UCSD-AML1 (cell line): ENCODE measurements around the gene FAM90A26.
"Not testable (repeated sequence)": the region's sequence is repeated elsewhere in the genome, so short reads cannot be mapped to it uniquely, and the experiment has no call there.

Experiments used
- DNase-seq: peaks from one replicate; lab custom pipeline; 2025; ENCODE audit not compliant: unreplicated experiment; lab: John Stamatoyannopoulos, UW

FAM90A26 gene

GRCh38 chr4:9155101-9155886 lies 14.9 kb upstream of the FAM90A26 start:
- not testable (repeated sequence) for DNase-seq

DNA sequence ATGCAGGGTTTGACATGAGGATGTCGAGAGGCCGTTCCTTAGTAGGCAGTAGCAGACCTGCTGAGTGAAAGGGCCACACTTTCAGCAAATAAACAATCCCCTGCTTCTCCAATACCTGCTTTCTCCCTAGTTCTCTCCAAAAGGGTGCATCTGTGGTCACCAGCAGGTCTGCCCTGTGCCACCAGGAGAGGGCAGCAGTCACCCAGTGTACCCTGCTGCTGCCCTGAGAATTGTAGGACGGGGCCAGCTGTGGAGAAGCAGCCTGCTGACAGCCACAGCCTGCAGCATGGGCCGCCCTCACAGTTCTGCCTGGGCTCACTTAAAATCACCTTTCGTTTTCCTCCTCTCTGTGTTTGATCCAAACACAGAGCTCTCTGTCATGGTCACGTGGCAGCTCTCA lies 11.8 kb upstream of the FAM90A26 start:
- DNase-seq = not testable (repeated sequence)

GRCh38 chr4:9160046-9160445 lies 10.2 kb upstream of the FAM90A26 start:
- DNase-seq = not testable (repeated sequence)

- DNase-seq = not testable (repeated sequence)
These were observed 4.2 kb upstream of the FAM90A26 start for GRCh38 chr4:9165990-9166389.

GRCh38 chr4:9210357-9210756 lies 40.1 kb downstream of the FAM90A26 start, which contains the start of gene USP17L10:
USP17L10 (plus strand) TSS chr4:9210657; CDS start chr4:9210657, 0 bp downstream.
- not testable (repeated sequence) for DNase-seq

DNA sequence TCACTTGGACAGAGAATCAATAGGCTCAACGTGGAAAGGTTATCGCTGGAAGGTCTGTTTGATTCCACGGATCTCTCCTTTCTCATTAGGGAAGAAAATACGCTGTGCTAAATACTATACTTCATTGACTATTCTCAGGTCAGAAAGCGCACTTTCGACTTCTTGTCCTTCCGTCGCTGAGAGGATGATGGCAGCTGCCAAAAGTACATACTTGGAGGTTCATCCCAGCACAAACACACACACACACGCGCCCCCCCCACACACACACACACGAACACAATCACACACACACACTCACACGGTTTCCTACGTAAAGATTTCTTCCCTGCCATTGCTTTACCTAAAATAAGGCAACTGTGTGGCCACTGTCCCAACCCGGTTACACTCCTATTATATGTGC lies 44.5 kb downstream of the FAM90A26 start:
- not testable (repeated sequence) for DNase-seq

GRCh38 chr4:9215105-9215504 lies 44.9 kb downstream of the FAM90A26 start, which contains the start of gene USP17L11:
USP17L11 (plus strand) TSS chr4:9215405; CDS start chr4:9215405, 0 bp downstream.
- DNase-seq = not testable (repeated sequence)

GRCh38 chr4:9219852-9220251 lies 49.6 kb downstream of the FAM90A26 start, which contains the start of gene USP17L12:
USP17L12 (plus strand) TSS chr4:9220152; CDS start chr4:9220152, 0 bp downstream.
- DNase-seq = not testable (repeated sequence)

DNA sequence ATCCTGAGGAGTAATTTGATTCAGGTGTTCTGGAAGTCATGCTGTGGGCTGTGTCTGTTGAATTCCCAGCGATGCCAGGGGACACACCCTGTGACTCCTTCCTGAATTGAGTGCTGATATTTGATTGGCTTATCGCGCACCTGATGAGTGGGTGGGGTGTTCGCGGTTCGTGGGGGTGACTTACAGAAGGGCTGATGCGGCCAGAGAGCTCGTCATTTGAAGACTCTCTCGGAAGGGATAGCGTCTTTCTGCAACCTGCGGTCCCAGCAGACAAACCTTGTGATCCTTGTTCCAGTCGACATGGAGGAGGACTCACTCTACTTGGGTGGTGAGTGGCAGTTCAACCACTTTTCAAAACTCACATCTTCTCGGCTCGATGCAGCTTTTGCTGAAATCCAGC lies 54.4 kb downstream of the FAM90A26 start, which contains the start of gene USP17L13:
Gene USP17L13 (plus strand): TSS at position 301 of the 400 bp plus-strand sequence. CDS start 0 bp downstream, at position 301.
- DNase-seq = not testable (repeated sequence)
